ENCODE measurements around the gene HS6ST2. TPM values are rescaled to one million over a fixed set of nuclear protein-coding genes. Genes with fewer than 3 reads are reported as not detected.

The HS6ST2 gene
- total RNA-seq, 1 experiment from 2014 or later: 0.26 TPM

DNA sequence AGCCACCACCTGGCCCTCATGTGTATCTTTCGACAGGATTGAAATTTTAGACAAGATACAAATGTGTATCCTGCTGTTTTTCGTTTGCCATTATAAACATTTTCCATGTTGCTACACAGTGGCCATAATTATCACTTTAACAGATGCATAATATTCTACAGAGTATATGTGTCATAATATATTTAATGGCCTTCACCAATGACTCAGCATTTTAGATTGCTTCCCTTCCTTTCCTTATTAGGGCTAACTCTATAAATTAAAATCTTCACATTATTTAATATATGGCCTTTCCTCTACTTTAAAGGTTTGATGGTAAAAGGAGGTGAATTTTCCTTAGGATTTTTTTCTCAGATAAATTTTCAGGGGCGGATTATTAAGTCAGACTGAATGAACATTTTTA is 97.4 kb downstream of the HS6ST2 start:
- no peak for ATAC-seq
- intact Hi-C loops (cut with micrococcal nuclease; ENCODE audit: unreplicated experiment): no loop called here
- no TSS peak for BruUV-seq (replicated peaks)
- H3K27me3 ChIP-seq (ENCODE audit: control insufficient read depth, insufficient read depth, low read length): no peaks in the 10 kb centered on the region
- no peak for DNase-seq (ENCODE audit: low read depth, low spot score)
- TF ChIP-seq TCF7L2 (IDR thresholded peaks at IDR 0.05; ENCODE audit: low read depth, low read length) (no peak), POLR2AphosphoS5 (IDR thresholded peaks at IDR 0.05; ENCODE audit: low read depth, low read length) (no peak), REST (IDR thresholded peaks at IDR 0.05; ENCODE audit: insufficient read depth in 1 of 2, low read depth in 2 of 2, low read length in 1 of 2) (no peak), CTCF (IDR thresholded peaks at IDR 0.05) (no peak), SIN3A (IDR thresholded peaks at IDR 0.05; ENCODE audit: borderline replicate concordance, insufficient read depth, low read depth, low read length) (no peak)
- H3K36me3 ChIP-seq (ENCODE audit: control insufficient read depth, insufficient read depth, low read length): no peaks in the 10 kb centered on the region
- H3K27ac ChIP-seq (ENCODE audit: low read length): no peak overlapping the region
- in situ Hi-C loops (cut with HindIII; ENCODE audit: low pct_unique_long_range_greater_than_20kb, low sequenced_read_pairs): no loop called here
- ChIA-PET CTCF (no interaction called here), POLR2A (no interaction called here)
- no peaks in the 10 kb centered on the region for H3K9me3 ChIP-seq (ENCODE audit: control insufficient read depth, insufficient read depth, low read depth, low read length)
- H3K4me3 ChIP-seq (ENCODE audit: low read depth in 2 of 2, low read length in 2 of 2): no peak overlapping the region
- no peaks in the 10 kb centered on the region for H3K4me1 ChIP-seq (ENCODE audit: control insufficient read depth, insufficient read depth, low read length)

GRCh38 chrX:132860200-132860599 is 98.2 kb downstream of the HS6ST2 start:
- no peak for ATAC-seq
- no TSS peak for BruUV-seq (replicated peaks)

More at GRCh38 chrX:132860200-132860599, 98.2 kb downstream of the HS6ST2 start:
- TF ChIP-seq POLR2AphosphoS5 (IDR thresholded peaks at IDR 0.05; ENCODE audit: low read depth, low read length): no peak
- TF ChIP-seq CTCF (IDR thresholded peaks at IDR 0.05): no peak
- no peak for TF ChIP-seq REST (IDR thresholded peaks at IDR 0.05; ENCODE audit: insufficient read depth in 1 of 2, low read depth in 2 of 2, low read length in 1 of 2)
- TF ChIP-seq TCF7L2 (IDR thresholded peaks at IDR 0.05; ENCODE audit: low read depth, low read length): no peak
- intact Hi-C loops (cut with micrococcal nuclease; ENCODE audit: unreplicated experiment) (no loop called here), in situ Hi-C loops (cut with HindIII; ENCODE audit: low pct_unique_long_range_greater_than_20kb, low sequenced_read_pairs) (no loop called here)
- ChIA-PET CTCF (no interaction called here), POLR2A (no interaction called here)
- H3K27ac ChIP-seq (ENCODE audit: low read length): no peak overlapping the region
- H3K9me3 ChIP-seq (ENCODE audit: control insufficient read depth, insufficient read depth, low read depth, low read length): no peaks in the 10 kb centered on the region
- no peaks in the 10 kb centered on the region for H3K4me1 ChIP-seq (ENCODE audit: control insufficient read depth, insufficient read depth, low read length)
- DNase-seq (ENCODE audit: low read depth, low spot score): no peak
- no peaks in the 10 kb centered on the region for H3K36me3 ChIP-seq (ENCODE audit: control insufficient read depth, insufficient read depth, low read length)
- H3K4me3 ChIP-seq (ENCODE audit: low read depth in 2 of 2, low read length in 2 of 2): no peak overlapping the region
- H3K27me3 ChIP-seq (ENCODE audit: control insufficient read depth, insufficient read depth, low read length): no peaks in the 10 kb centered on the region
